HG03135 (cell line): ENCODE results near the gene LRRC32.
"Not testable (repeated sequence)": the region's sequence is repeated elsewhere in the genome, so short reads cannot be mapped to it uniquely, and the experiment has no call there.

Experiments
- ATAC-seq: cut with Tn5 transposase; IDR thresholded peaks from one replicate; pipeline ENCODE4 v1.9.1; 2021; ENCODE audit warnings: mild to moderate bottlenecking, moderate library complexity; ENCODE audit not compliant: unreplicated experiment

LRRC32 gene

GRCh38 chr11:76616676-76617552 lies 53.6 kb downstream of the LRRC32 start:
- ATAC-seq, result no peak

DNA sequence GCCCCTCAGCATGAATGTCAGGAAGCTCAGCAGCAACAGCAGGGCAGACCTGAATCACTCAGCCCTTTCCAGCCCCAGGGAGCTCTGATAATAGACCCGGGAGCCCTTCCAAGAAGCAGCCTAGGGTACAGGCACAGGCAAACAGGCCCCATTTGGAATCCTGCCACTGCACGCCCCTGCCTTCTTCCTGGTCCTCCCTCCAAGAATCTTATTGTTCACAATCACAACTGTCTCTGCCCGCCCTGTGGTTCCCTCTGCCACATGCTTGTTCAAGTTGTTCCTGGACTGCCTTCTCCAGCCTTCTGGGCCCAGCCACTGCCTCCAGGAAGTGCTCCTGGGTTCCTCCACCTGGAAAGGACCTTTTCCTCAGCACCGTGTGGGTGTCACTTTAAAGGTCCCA lies 54.6 kb downstream of the LRRC32 start:
- no peak for ATAC-seq

DNA sequence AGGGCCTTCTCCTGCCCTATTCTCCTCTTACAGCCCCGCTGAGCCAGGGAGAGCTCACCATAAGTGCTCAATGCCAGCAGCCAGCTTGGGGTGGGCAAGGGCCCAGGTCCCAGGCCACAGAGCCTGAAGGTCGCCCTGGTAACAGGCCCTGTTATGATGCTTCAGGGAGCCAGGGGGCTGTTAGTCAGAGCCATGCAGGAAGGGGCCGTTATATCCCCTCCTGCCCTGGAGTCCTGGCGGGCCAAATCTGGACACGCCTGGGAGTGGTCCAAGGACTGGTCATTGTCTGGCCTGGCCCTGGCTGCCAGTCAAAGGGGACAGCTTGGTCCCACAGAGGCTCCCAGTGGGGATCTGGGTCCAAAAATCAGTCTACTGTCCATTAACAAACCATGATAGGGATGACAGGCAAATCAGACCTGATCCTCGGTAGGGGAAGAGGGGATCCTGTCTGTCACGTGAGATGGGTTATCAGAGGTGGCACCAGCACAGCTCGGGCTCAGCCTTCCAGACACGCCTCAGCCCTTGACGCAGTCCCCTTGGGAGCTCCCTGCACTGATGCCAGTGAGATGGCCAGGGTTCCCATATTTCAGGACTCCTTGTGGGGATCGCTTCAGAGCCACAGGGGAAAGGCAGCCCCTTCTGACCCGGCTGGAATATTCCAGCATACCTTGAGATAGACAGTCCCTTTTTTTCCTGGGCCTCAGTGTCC lies 55.9 kb downstream of the LRRC32 start:
- ATAC-seq, result no peak

DNA sequence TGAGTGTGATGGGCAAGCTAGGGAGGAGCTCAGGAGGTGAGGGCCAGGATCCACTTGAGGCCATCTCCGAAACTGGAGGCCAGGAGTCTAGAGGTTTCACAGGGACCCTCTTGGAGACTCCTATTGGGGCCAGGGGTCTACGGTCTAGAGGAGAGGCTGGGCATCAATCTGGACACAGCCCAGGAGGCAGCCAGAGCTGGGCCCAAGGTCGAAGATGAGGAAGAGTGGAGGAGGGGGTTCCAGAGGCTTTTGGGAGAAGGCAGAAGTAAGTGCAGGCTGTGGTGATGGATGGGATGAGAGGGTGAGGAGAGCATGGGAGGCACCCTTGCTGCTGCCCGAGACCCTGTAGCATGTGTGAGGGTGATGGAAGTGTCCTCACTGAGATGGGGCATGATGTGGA lies 56.6 kb downstream of the LRRC32 start:
- no peak for ATAC-seq

DNA sequence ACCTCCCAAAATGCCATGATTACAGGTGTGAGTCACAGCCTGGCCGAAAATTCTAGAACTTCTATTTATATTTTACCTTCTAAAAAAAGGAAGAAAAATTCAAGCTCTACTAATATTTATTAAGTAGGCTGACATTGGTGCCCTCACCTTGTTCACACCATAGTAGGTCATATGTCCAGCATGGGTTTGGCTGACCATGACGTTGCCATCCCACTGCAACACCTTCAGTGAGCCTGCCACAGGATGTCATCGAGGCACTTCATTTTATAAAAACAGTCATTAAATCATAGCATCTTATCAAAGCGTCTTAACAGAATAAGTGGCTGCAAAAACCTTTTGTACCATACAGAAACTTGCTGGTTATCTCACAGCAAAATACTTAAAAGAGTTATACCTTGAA lies 58.3 kb downstream of the LRRC32 start:
- no peak for ATAC-seq

DNA sequence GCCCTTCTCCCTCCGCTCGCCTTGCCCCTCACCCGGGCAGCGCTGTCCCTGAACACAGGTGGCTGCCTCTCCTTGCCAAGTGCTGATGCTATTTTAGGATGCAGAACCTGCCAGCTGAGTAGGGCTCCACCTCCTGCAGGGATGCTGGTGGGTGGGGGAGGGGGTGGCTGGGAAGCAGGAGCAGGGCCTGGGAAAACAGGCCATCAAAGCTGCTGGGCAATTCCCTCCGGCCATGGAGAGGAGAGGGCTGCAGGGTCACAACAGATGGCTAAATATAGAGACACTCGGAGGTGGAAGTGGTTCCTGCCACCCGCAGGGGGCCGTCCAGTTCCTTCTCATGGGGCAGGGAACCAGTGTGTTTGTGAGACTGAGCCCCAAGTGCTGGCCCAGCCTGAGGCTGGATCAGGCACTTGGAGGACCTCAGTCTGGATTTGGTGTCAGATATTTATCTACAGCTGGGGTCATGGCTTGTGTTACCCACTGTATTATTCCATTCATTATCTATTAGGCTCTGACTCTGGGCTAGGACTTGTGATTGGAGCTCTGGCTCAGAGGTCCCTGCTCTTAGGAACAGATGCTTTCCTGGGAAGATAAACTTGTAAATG lies 59.6 kb downstream of the LRRC32 start:
- ATAC-seq, result no peak

DNA sequence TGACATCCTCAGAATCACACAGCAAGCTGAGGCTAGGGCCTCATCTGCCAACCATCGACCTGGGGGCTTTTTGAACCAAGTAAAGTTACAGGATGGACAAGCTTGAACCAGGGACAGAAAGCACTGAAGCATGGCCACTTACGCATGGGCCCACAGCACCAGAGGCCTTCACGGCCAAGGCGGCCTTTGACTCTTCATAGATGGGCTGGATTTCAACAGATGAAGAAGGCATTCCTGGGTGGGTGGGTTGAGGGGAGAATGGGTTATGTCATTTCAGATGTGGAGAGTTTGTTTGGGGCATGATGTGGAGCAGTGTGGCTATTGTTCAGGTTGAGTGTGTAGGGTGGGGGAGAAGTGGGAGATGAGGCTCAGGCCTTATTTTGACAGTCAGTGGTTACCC lies 60.2 kb downstream of the LRRC32 start:
- no peak for ATAC-seq

DNA sequence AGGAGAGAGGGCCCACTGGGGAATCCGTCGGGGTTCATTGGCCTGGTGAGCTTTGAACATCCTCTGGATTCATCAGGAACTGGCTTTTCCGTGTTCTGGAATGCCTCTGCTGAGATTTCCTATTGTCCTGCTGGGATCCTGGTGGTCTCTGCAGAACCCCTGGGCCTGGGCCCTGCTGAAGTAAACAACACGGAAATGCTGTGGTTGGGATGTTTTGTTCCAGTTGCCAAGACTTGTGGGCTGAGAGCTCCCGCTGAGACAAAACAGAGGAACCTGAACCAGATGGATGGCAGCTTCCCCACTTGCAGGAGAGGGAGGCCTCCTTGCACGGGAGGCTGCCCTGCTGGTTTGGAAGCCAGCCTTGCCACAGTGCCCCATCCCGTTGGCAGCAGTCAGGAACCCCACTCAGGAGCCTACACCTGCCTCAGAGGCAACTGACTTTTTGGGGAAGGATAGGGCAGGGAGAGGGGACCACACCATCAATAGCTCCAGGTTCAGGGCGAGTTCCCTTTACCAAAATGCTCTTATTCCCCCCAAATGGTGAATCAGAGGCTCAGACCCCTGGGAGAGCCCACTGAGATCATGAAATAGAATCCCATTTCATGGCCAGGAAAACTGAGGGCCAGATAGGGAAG lies 60.7 kb downstream of the LRRC32 start:
- ATAC-seq, result no peak

- ATAC-seq, result not testable (repeated sequence)
Observed at GRCh38 chr11:76608879-76609460, 61.6 kb downstream of the LRRC32 start.

GRCh38 chr11:76608228-76608627 lies 62.3 kb downstream of the LRRC32 start:
- ATAC-seq, result not testable (repeated sequence)
